ENCODE results near the gene CFAP20. TPM values are rescaled to one million over a fixed set of nuclear protein-coding genes. Genes with fewer than 3 reads are reported as not detected.
A peak's percentile ranks its signal among the peaks of the same experiment; 100 is the strongest.

CFAP20 gene
- total RNA-seq, 1 donor, result 26.1 TPM

GRCh38 chr16:58160855-58161254 lies 31.7 kb upstream of the CFAP20 start:
- TF ChIP-seq CTCF (IDR thresholded peaks at IDR 0.05; ENCODE audit: extremely low read depth, low read depth, low read length), result no peak
- H3K36me3 ChIP-seq (ENCODE audit: insufficient read depth, low read length), result peaks cover 60% of the 10 kb centered on the region
- peak; percentile 82 for DNase-seq (ENCODE audit: insufficient read length, low spot score, missing footprints)
- no peak overlapping the region for H3K4me3 ChIP-seq (ENCODE audit: insufficient read depth, low read length)
- H3K79me2 ChIP-seq (ENCODE audit: insufficient read depth, low read length), result no peaks in the 10 kb centered on the region
- no peak overlapping the region for H3K4me2 ChIP-seq (ENCODE audit: insufficient read depth, low read length)
- no peak overlapping the region for H3K27ac ChIP-seq (ENCODE audit: low read depth, low read length)
- H2AFZ ChIP-seq (ENCODE audit: low read length), result no peak overlapping the region
- no peaks in the 10 kb centered on the region for H3K9me3 ChIP-seq (ENCODE audit: low read depth, low read length)
- H4K20me1 ChIP-seq (ENCODE audit: insufficient read depth, low read length), result no peaks in the 10 kb centered on the region
- no peaks in the 10 kb centered on the region for H3K4me1 ChIP-seq (ENCODE audit: insufficient read depth, low read length)
- H3K27me3 ChIP-seq (ENCODE audit: insufficient read depth, low read length), result no peaks in the 10 kb centered on the region

DNA sequence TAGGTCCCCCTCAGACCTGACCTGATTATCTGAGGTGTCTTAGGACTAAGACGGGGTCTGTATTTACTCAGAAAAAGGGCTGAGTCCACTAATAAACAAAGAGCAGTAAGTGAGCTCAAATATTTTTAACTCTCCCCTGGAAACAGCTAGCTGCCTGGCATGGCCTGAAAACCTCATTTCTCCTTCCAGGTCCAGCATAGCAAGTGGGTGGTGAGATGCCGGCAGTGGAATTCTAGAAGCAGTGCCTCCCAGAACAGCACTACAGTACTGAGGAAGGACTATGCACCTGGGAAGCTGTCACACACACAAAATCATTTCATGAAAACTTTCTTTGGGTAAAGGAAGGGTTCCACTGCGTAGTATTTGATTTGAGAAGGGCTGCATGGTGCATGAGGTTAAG lies 29.5 kb upstream of the CFAP20 start:
- no peaks in the 10 kb centered on the region for H3K27me3 ChIP-seq (ENCODE audit: insufficient read depth, low read length)

DNA sequence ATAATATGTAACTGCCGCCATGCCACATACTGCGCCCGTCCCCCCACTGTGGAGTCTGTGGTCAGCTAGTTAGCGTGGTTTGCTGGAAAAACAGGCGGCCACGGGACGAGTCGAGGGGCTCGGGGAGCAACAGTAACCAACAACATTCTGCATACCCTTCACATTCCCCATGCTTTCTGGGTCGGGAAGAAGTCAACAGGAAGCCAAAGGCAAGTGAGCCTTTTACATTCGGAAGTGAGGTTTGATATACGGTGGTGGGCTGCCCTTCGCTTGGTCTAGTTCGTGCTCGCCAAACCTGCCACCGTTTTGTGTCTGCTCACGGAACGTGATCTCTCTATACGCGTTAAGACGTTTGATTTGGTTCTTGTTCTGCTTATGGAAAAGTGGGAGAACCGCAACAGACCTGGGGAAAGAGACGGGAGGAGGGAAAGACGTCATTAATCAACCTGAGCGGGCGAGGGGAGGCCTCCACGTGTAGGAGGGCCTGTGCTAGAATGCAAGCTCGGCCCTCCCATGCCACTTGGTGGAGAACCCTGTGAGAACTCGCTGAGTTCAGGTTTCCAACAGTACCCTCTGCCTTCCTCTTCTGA lies 28.9 kb upstream of the CFAP20 start:
- Histone ChIP-seq H3K4me1 (ENCODE audit: insufficient read depth, low read length) (no peaks in the 10 kb centered on the region), H3K27ac (ENCODE audit: low read depth, low read length) (no peak overlapping the region), H3K4me3 (ENCODE audit: insufficient read depth, low read length) (no peak overlapping the region), H4K20me1 (ENCODE audit: insufficient read depth, low read length) (no peaks in the 10 kb centered on the region), H3K36me3 (ENCODE audit: insufficient read depth, low read length) (peaks cover 34% of the 10 kb centered on the region), H3K79me2 (ENCODE audit: insufficient read depth, low read length) (no peaks in the 10 kb centered on the region), H3K27me3 (ENCODE audit: insufficient read depth, low read length) (no peaks in the 10 kb centered on the region), H3K4me2 (ENCODE audit: insufficient read depth, low read length) (no peak overlapping the region), H2AFZ (ENCODE audit: low read length) (no peak overlapping the region), H3K9me3 (ENCODE audit: low read depth, low read length) (no peaks in the 10 kb centered on the region)
- no peak for TF ChIP-seq CTCF (IDR thresholded peaks at IDR 0.05; ENCODE audit: extremely low read depth, low read depth, low read length)
- peak; percentile 15 for DNase-seq (ENCODE audit: insufficient read length, low spot score, missing footprints)

More for the DNA sequence above, 29.5 kb upstream of the CFAP20 start:
- Histone ChIP-seq H3K27ac (ENCODE audit: low read depth, low read length) (no peak overlapping the region), H3K79me2 (ENCODE audit: insufficient read depth, low read length) (no peaks in the 10 kb centered on the region), H4K20me1 (ENCODE audit: insufficient read depth, low read length) (no peaks in the 10 kb centered on the region), H3K4me3 (ENCODE audit: insufficient read depth, low read length) (no peak overlapping the region), H3K9me3 (ENCODE audit: low read depth, low read length) (no peaks in the 10 kb centered on the region), H2AFZ (ENCODE audit: low read length) (no peak overlapping the region), H3K36me3 (ENCODE audit: insufficient read depth, low read length) (peaks cover 40% of the 10 kb centered on the region), H3K4me2 (ENCODE audit: insufficient read depth, low read length) (no peak overlapping the region), H3K4me1 (ENCODE audit: insufficient read depth, low read length) (no peaks in the 10 kb centered on the region)
- TF ChIP-seq CTCF (IDR thresholded peaks at IDR 0.05; ENCODE audit: extremely low read depth, low read depth, low read length), result no peak
- no peak for DNase-seq (ENCODE audit: insufficient read length, low spot score, missing footprints)

DNA sequence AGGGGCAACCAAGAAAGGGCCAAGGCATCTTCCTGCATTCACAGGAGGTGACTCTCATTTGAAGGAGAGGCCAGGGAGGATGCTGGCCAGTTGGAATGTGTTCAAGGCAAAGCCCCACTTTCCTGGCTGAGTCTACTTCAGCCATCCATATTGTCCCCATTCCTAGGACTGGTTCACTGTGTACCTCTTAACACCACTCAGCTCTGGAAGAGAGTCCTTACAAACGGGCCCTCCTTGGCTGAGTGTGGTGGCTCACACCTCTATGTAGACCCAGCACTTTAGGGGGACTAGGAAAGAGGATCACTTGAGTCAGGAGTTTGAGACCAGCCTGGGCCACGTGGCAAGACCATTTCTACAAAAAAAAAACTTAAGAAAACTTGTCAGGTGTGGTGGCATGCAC lies 28.1 kb upstream of the CFAP20 start:
- no peak for DNase-seq (ENCODE audit: insufficient read length, low spot score, missing footprints)
- no peak overlapping the region for H2AFZ ChIP-seq (ENCODE audit: low read length)
- H3K36me3 ChIP-seq (ENCODE audit: insufficient read depth, low read length), result peaks cover 26% of the 10 kb centered on the region
- no peaks in the 10 kb centered on the region for H3K79me2 ChIP-seq (ENCODE audit: insufficient read depth, low read length)
- H3K4me3 ChIP-seq (ENCODE audit: insufficient read depth, low read length), result no peak overlapping the region
- no peaks in the 10 kb centered on the region for H3K27me3 ChIP-seq (ENCODE audit: insufficient read depth, low read length)
- TF ChIP-seq CTCF (IDR thresholded peaks at IDR 0.05; ENCODE audit: extremely low read depth, low read depth, low read length), result no peak
- H4K20me1 ChIP-seq (ENCODE audit: insufficient read depth, low read length), result no peaks in the 10 kb centered on the region
- no peak overlapping the region for H3K27ac ChIP-seq (ENCODE audit: low read depth, low read length)
- H3K9me3 ChIP-seq (ENCODE audit: low read depth, low read length), result no peaks in the 10 kb centered on the region
- H3K4me2 ChIP-seq (ENCODE audit: insufficient read depth, low read length), result no peak overlapping the region
- H3K4me1 ChIP-seq (ENCODE audit: insufficient read depth, low read length), result no peaks in the 10 kb centered on the region

Measured in osteoblast (primary cell).